A549 (cell line): ENCODE measurements around the gene HOXD12.

Experiments
- BCL3 ChIP-seq: fragments of >200 bp; sonication (Bioruptor Twin); formaldehyde crosslinking; IDR thresholded peaks from 3 replicates; pipeline ENCODE4 v1.6.1; 2016
- CEBPB ChIP-seq, 2 experiments: fragments of >200 bp in 1 of 2; sonication (Bioruptor Twin) in 1 of 2; formaldehyde crosslinking in 1 of 2; IDR thresholded peaks; 2 replicates each; pipeline ENCODE4 v1.6.1; 2012 to 2016
- CHD2 ChIP-seq: fragments of 150-350 bp; IDR thresholded peaks from 2 replicates; pipeline ENCODE4 v1.6.1; 2014; ENCODE audit warnings: low read length; ENCODE audit not compliant: partially characterized antibody
- CTCF ChIP-seq: fragments of >200 bp; sonication (Bioruptor Twin); formaldehyde crosslinking; IDR thresholded peaks from 3 replicates; pipeline ENCODE4 v1.5.1; 2016
- FOSL2 ChIP-seq, 2 experiments: fragments of 450-650 bp in 1 of 2; fragments of >200 bp in 1 of 2; sonication (Bioruptor Twin) in 1 of 2; formaldehyde crosslinking; IDR thresholded peaks; 2 replicates each; pipeline versions ENCODE4 v1.5.0 to v1.6.1; 2016 to 2020; ENCODE audit warnings: mild to moderate bottlenecking in 1 of 2, moderate library complexity in 1 of 2
- MAX ChIP-seq: IDR thresholded peaks from 2 replicates; pipeline ENCODE4 v1.6.1; 2012
- PHF8 ChIP-seq: fragments of 200-600 bp; sonication (generic); IDR thresholded peaks from 2 replicates; pipeline ENCODE4 v1.6.1; 2016; ENCODE audit warnings: low read depth, mild to moderate bottlenecking, antibody characterized with exemption, moderate library complexity, borderline replicate concordance
- POLR2A ChIP-seq: IDR thresholded peaks from 2 replicates; pipeline ENCODE4 v1.6.1; 2012; ENCODE audit warnings: mild to moderate bottlenecking, low read length
- RAD21 ChIP-seq, 2 experiments: fragments of >200 bp in 1 of 2; sonication (Bioruptor Twin) in 1 of 2; formaldehyde crosslinking in 1 of 2; IDR thresholded peaks in 1 of 2; conservative IDR thresholded peaks in 1 of 2; 2 replicates in 1 of 2; 3 replicates in 1 of 2; pipeline ENCODE4 v1.6.1; 2012 to 2018; ENCODE audit warnings: inconsistent platforms in 1 of 2
- RFX5 ChIP-seq: fragments of 450-650 bp; IDR thresholded peaks from 2 replicates; pipeline ENCODE4 v1.7.1; 2014; ENCODE audit warnings: antibody characterized with exemption, mild to moderate bottlenecking, moderate library complexity
- SMC3 ChIP-seq: fragments of >200 bp; sonication (Bioruptor Twin); formaldehyde crosslinking; IDR thresholded peaks from 3 replicates; pipeline ENCODE4 v1.6.1; 2018; ENCODE audit warnings: inconsistent platforms
- SREBF2 ChIP-seq: fragments of 450-650 bp; IDR thresholded peaks from 2 replicates; pipeline ENCODE4 v1.6.1; 2014; ENCODE audit warnings: mild to moderate bottlenecking, moderate library complexity
- USF2 ChIP-seq: fragments of 450-650 bp; IDR thresholded peaks from 2 replicates; pipeline ENCODE4 v1.6.1; 2014; ENCODE audit warnings: antibody characterized with exemption
- ZSCAN20 ChIP-seq: fragments of 250-450 bp; sonication (Bioruptor Pico); IDR thresholded peaks from 2 replicates; pipeline ENCODE4 v1.8.0; 2022; ENCODE audit warnings: mild to moderate bottlenecking, moderate library complexity

GRCh38 chr2:176076796-176077195, 22.8 kb upstream of the HOXD12 start:
- TF ChIP-seq RFX5: no peak
- no peak for TF ChIP-seq POLR2A
- TF ChIP-seq SREBF2: no peak
- TF ChIP-seq BCL3: no peak
- TF ChIP-seq CTCF: no peak
- TF ChIP-seq CHD2: no peak
- no peak for TF ChIP-seq ZSCAN20 (CRISPR knock-in tag)
- no peak for TF ChIP-seq USF2
- no peak for TF ChIP-seq RAD21 (conservative IDR thresholded peaks at IDR 0.05 in 1 of 2, IDR thresholded peaks at IDR 0.05 in 1 of 2)
- TF ChIP-seq MAX: no peak
- no peak for TF ChIP-seq PHF8
- TF ChIP-seq SMC3: no peak
- TF ChIP-seq FOSL2 (IDR thresholded peaks at IDR 0.05): no peak
- TF ChIP-seq FOSL2 (CRISPR knock-in tag; IDR thresholded peaks at IDR 0.05): no peak
- TF ChIP-seq CEBPB (IDR thresholded peaks at IDR 0.05): no peak
